WTC11 (cell line): ENCODE data around the gene YPEL1. TPM values are rescaled to one million over a fixed set of nuclear protein-coding genes. Genes with fewer than 3 reads are reported as not detected.

Experiments
- ATAC-seq: fragments of 200-7000 bp; cut with Tn5 transposase; 2 replicates; pipeline ENCODE4 v1.10.0; 2021; ENCODE audit warnings: mild to moderate bottlenecking, moderate library complexity
- CTCF ChIA-PET: fragments of 300-600 bp; sonication (Branson Sonifier 250); formaldehyde crosslinking; loops from one replicate; lab custom pipeline; 2021; ENCODE audit warnings: antibody characterized with exemption; lab: Charles Lee
- POLR2A ChIA-PET: fragments of 350-600 bp; sonication (Branson Sonifier 250); formaldehyde crosslinking; loops from one replicate; lab custom pipeline; 2021; ENCODE audit warnings: antibody characterized with exemption; lab: Charles Lee
- DNase-seq: peaks from one replicate; pipeline ENCODE4 v3.0.0; 2021; ENCODE audit warnings: low spot score
- H3K27ac Mint-ChIP-seq: 2 replicates; pipeline ENCODE4 v1.8.0; 2021; ENCODE audit warnings: mixed read lengths
- H3K27me3 Mint-ChIP-seq: 2 replicates; pipeline ENCODE4 v1.8.0; 2021; ENCODE audit warnings: low read depth, mild to moderate bottlenecking, moderate library complexity, mixed read lengths
- H3K36me3 Mint-ChIP-seq: 2 replicates; pipeline ENCODE4 v1.8.0; 2021; ENCODE audit warnings: mixed read lengths
- H3K4me1 Mint-ChIP-seq: 2 replicates; pipeline ENCODE4 v1.8.0; 2022; ENCODE audit warnings: mixed read lengths
- H3K4me3 Mint-ChIP-seq: 2 replicates; pipeline ENCODE4 v1.8.0; 2021; ENCODE audit warnings: mild to moderate bottlenecking, moderate library complexity, mixed read lengths
- H3K9me3 Mint-ChIP-seq: 2 replicates; pipeline ENCODE4 v1.8.0; 2021; ENCODE audit warnings: mixed read lengths
- CBFB ChIP-seq: sonication (generic); formaldehyde crosslinking; IDR thresholded peaks from 2 replicates; pipeline ENCODE4 v1.8.1; 2022; ENCODE audit warnings: mild to moderate bottlenecking, low read depth, missing genetic modification reagents
- EMX1 ChIP-seq: fragments of 250-450 bp; sonication (Bioruptor Pico); IDR thresholded peaks from 2 replicates; pipeline ENCODE4 v1.8.0; 2021; ENCODE audit warnings: mild to moderate bottlenecking
- FOXK1 ChIP-seq: sonication (generic); formaldehyde crosslinking; IDR thresholded peaks from 2 replicates; pipeline ENCODE4 v1.8.0; 2022; ENCODE audit warnings: mild to moderate bottlenecking, moderate library complexity, missing genetic modification reagents
- GTF2I ChIP-seq: fragments of 250-450 bp; sonication (Bioruptor Pico); conservative IDR thresholded peaks from 2 replicates; pipeline ENCODE4 v1.4.0; 2021; ENCODE audit warnings: mild to moderate bottlenecking
- HMGA2 ChIP-seq: fragments of 250-450 bp; sonication (Bioruptor Pico); IDR thresholded peaks from 2 replicates; pipeline ENCODE4 v1.4.0; 2021; ENCODE audit warnings: mild to moderate bottlenecking, moderate library complexity
- KAT7 ChIP-seq: sonication (generic); formaldehyde crosslinking; IDR thresholded peaks from 2 replicates; pipeline ENCODE4 v1.8.1; 2023; ENCODE audit warnings: missing genetic modification reagents, mild to moderate bottlenecking, borderline replicate concordance
- NFATC4 ChIP-seq: fragments of 250-450 bp; sonication (Bioruptor Pico); IDR thresholded peaks from 2 replicates; pipeline ENCODE4 v1.9.0; 2021; ENCODE audit warnings: mild to moderate bottlenecking
- NFYB ChIP-seq: sonication (generic); formaldehyde crosslinking; conservative IDR thresholded peaks from 2 replicates; pipeline ENCODE4 v1.8.0; 2022; ENCODE audit warnings: low read depth, missing genetic modification reagents
- OVOL2 ChIP-seq: fragments of 250-450 bp; sonication (Bioruptor Pico); IDR thresholded peaks from 2 replicates; pipeline ENCODE4 v1.9.0; 2021; ENCODE audit warnings: mild to moderate bottlenecking, borderline replicate concordance
- RELA ChIP-seq: sonication (generic); formaldehyde crosslinking; IDR thresholded peaks from 2 replicates; pipeline ENCODE4 v1.8.1; 2022; ENCODE audit warnings: missing genetic modification reagents, mild to moderate bottlenecking, borderline replicate concordance
- SP1 ChIP-seq: sonication (generic); formaldehyde crosslinking; conservative IDR thresholded peaks from 2 replicates; pipeline ENCODE4 v1.8.1; 2022; ENCODE audit warnings: missing genetic modification reagents
- ZNF138 ChIP-seq: sonication (generic); formaldehyde crosslinking; conservative IDR thresholded peaks from 2 replicates; pipeline ENCODE4 v1.8.1; 2022; ENCODE audit warnings: mild to moderate bottlenecking, moderate library complexity, missing genetic modification reagents
- ZNF317 ChIP-seq: sonication (generic); formaldehyde crosslinking; IDR thresholded peaks from 2 replicates; pipeline ENCODE4 v1.8.1; 2023; ENCODE audit warnings: low read depth, mild to moderate bottlenecking, moderate library complexity, missing genetic modification reagents, borderline replicate concordance
- total RNA-seq: library from RNA; stranded (reverse); gene quantifications from 3 replicates; pipeline ENCODE4 v1.2.3, GENCODE V29; 2021
- TF ChIP-seq, protein P1 (sequence below): fragments of 250-450 bp; sonication (Bioruptor Pico); IDR thresholded peaks from 2 replicates; pipeline ENCODE4 v1.9.0; 2021; ENCODE audit warnings: moderate library complexity, mild to moderate bottlenecking, inconsistent platforms, borderline replicate concordance
- TF ChIP-seq, protein P2 (sequence below): sonication (generic); formaldehyde crosslinking; IDR thresholded peaks from 2 replicates; pipeline ENCODE4 v1.8.1; 2022; ENCODE audit warnings: missing genetic modification reagents, borderline replicate concordance
- TF ChIP-seq, protein P3 (sequence below): fragments of 250-450 bp; sonication (Bioruptor Pico); IDR thresholded peaks from 2 replicates; pipeline ENCODE4 v1.9.0; 2021; ENCODE audit warnings: mild to moderate bottlenecking
- TF ChIP-seq, protein P4 (sequence below): sonication (generic); formaldehyde crosslinking; IDR thresholded peaks from 2 replicates; pipeline ENCODE4 v1.8.1; 2022; ENCODE audit warnings: mild to moderate bottlenecking, moderate library complexity, missing genetic modification reagents
- TF ChIP-seq, protein P5 (sequence below): sonication (generic); formaldehyde crosslinking; IDR thresholded peaks from 2 replicates; pipeline ENCODE4 v1.8.1; 2023; ENCODE audit warnings: mild to moderate bottlenecking, missing genetic modification reagents, borderline replicate concordance
- TF ChIP-seq, protein P6 (sequence below): sonication (generic); formaldehyde crosslinking; IDR thresholded peaks from 2 replicates; pipeline ENCODE4 v1.8.1; 2023; ENCODE audit warnings: mild to moderate bottlenecking, missing genetic modification reagents, moderate library complexity
- TF ChIP-seq, protein P7 (sequence below): sonication (generic); formaldehyde crosslinking; IDR thresholded peaks from 2 replicates; pipeline ENCODE4 v1.8.0; 2022; ENCODE audit warnings: mild to moderate bottlenecking, missing genetic modification reagents
- TF ChIP-seq, protein P8 (sequence below): fragments of 250-450 bp; sonication (Bioruptor Pico); IDR thresholded peaks from 2 replicates; pipeline ENCODE4 v1.9.0; 2021; ENCODE audit warnings: mild to moderate bottlenecking

Gene YPEL1
- total RNA-seq, 1 experiment from 2014 or later = 7.7 TPM

DNA sequence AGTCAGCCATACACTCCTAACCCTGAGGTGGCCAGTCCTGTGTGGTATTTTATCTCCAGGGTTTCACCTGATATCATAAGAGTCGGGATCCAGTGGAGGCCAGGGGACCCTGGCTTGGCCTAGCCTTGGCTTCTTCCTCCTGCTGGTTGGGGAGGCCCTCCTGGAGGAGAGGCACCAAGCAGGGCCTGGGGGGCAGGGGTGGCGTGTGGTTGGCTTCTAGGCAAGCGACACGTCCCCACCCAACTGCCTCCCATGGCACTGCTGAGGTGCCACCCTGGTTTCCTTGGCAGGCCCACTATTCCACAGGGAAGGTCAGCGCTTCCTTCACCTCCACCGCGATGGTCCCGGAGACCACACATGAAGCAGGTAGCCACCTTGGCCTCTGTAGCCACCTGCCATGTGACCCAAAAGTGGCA lies 49.4 kb downstream of the YPEL1 start (continued):
- TF ChIP-seq NFYB (CRISPR knock-in tag) (no peak), FOXK1 (no peak)
- TF ChIP-seq, protein P1, sequence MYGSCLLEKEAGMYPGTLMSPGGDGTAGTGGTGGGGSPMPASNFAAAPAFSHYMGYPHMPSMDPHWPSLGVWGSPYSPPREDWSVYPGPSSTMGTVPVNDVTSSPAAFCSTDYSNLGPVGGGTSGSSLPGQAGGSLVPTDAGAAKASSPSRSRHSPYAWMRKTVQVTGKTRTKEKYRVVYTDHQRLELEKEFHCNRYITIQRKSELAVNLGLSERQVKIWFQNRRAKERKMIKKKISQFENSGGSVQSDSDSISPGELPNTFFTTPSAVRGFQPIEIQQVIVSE (CRISPR knock-in tag) = no peak

DNA sequence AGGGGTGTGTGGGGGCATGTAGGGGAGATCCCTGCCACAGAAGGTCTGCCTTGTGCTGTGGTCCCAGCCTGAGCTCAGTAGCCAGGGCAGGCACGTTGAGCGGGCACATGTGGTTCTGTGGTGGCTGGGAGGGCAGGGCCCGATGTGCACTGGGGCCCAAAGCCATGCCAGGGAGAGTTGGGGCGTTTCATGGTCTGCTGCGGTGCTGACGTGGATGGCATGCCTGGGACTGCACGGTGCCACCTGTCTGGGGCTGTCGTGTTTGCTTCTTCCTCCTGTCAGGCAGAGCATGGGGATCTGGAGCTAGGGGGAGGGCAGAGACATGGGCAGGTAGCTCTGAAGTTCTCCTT lies 50.5 kb downstream of the YPEL1 start:
- DNase-seq = no peak
- ATAC-seq = no peak
- CTCF ChIA-PET = interaction anchor here (0.8 kb wide), 1 partner anchor 42 kb away, joined by 3 read pairs; the partner anchor contains the start of gene SDF2L1
- Mint-ChIP-seq H3K4me1 (no peaks in the 10 kb centered on the region), H3K27me3 (no peaks in the 10 kb centered on the region), H3K9me3 (no peaks in the 10 kb centered on the region), H3K27ac (no peak overlapping the region), H3K36me3 (peaks cover 24% of the 10 kb centered on the region; the same call in 1 of the 2 replicates), H3K4me3 (no peak overlapping the region)
- TF ChIP-seq KAT7 (no peak), NFATC4 (CRISPR knock-in tag) (no peak), RELA (CRISPR knock-in tag) (no peak), SP1 (no peak), EMX1 (no peak), OVOL2 (CRISPR knock-in tag) (no peak), HMGA2 (no peak)
- TF ChIP-seq, protein P2, sequence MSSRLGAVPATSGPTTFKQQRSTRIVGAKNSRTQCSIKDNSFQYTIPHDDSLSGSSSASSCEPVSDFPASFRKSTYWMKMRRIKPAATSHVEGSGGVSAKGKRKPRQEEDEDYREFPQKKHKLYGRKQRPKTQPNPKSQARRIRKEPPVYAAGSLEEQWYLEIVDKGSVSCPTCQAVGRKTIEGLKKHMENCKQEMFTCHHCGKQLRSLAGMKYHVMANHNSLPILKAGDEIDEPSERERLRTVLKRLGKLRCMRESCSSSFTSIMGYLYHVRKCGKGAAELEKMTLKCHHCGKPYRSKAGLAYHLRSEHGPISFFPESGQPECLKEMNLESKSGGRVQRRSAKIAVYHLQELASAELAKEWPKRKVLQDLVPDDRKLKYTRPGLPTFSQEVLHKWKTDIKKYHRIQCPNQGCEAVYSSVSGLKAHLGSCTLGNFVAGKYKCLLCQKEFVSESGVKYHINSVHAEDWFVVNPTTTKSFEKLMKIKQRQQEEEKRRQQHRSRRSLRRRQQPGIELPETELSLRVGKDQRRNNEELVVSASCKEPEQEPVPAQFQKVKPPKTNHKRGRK (CRISPR knock-in tag) = no peak
- TF ChIP-seq, protein P3, sequence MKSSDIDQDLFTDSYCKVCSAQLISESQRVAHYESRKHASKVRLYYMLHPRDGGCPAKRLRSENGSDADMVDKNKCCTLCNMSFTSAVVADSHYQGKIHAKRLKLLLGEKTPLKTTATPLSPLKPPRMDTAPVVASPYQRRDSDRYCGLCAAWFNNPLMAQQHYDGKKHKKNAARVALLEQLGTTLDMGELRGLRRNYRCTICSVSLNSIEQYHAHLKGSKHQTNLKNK (CRISPR knock-in tag) = no peak
- TF ChIP-seq, protein P4, sequence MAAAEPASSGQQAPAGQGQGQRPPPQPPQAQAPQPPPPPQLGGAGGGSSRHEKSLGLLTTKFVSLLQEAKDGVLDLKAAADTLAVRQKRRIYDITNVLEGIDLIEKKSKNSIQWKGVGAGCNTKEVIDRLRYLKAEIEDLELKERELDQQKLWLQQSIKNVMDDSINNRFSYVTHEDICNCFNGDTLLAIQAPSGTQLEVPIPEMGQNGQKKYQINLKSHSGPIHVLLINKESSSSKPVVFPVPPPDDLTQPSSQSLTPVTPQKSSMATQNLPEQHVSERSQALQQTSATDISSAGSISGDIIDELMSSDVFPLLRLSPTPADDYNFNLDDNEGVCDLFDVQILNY (CRISPR knock-in tag) = no peak
- TF ChIP-seq, protein P5, sequence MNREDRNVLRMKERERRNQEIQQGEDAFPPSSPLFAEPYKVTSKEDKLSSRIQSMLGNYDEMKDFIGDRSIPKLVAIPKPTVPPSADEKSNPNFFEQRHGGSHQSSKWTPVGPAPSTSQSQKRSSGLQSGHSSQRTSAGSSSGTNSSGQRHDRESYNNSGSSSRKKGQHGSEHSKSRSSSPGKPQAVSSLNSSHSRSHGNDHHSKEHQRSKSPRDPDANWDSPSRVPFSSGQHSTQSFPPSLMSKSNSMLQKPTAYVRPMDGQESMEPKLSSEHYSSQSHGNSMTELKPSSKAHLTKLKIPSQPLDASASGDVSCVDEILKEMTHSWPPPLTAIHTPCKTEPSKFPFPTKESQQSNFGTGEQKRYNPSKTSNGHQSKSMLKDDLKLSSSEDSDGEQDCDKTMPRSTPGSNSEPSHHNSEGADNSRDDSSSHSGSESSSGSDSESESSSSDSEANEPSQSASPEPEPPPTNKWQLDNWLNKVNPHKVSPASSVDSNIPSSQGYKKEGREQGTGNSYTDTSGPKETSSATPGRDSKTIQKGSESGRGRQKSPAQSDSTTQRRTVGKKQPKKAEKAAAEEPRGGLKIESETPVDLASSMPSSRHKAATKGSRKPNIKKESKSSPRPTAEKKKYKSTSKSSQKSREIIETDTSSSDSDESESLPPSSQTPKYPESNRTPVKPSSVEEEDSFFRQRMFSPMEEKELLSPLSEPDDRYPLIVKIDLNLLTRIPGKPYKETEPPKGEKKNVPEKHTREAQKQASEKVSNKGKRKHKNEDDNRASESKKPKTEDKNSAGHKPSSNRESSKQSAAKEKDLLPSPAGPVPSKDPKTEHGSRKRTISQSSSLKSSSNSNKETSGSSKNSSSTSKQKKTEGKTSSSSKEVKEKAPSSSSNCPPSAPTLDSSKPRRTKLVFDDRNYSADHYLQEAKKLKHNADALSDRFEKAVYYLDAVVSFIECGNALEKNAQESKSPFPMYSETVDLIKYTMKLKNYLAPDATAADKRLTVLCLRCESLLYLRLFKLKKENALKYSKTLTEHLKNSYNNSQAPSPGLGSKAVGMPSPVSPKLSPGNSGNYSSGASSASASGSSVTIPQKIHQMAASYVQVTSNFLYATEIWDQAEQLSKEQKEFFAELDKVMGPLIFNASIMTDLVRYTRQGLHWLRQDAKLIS = no peak
- TF ChIP-seq, protein P6, sequence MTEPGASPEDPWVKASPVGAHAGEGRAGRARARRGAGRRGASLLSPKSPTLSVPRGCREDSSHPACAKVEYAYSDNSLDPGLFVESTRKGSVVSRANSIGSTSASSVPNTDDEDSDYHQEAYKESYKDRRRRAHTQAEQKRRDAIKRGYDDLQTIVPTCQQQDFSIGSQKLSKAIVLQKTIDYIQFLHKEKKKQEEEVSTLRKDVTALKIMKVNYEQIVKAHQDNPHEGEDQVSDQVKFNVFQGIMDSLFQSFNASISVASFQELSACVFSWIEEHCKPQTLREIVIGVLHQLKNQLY = no peak
- POLR2A ChIA-PET = no interaction called here

DNA sequence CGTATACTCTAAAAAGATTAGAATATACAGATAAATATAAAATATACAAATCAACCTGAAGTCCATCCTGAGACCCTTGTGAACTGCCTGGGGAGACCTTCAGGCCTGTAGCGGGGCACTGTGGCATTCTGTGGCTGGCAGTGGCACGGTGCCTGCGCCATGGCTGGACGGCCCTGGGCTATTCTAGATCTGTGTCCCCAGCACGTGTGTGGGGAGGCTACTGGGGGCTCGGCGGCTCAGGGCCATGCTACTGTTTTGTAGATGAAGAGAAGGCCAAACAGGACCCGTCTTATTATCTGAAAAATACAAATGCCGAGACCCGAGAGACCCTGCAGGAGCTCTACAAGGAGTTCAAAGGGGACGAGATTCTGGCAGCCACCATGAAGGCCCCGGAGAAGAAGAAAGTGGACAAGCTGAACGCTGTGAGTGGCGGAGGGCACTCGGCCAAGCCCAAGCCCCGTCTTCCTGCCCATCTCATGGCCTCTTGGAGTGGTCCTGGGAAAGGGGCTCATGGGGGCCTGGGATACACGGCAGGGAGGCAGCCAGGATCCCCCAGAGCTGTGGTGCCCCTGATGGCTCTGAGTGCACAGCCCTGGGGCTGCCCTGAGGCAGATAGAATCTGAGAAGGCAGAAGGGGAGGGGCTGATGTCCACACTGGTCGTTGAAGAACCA lies 51.0 kb downstream of the YPEL1 start:
- DNase-seq (no peak), ATAC-seq (no peak)
- POLR2A ChIA-PET = no interaction called here
- Mint-ChIP-seq H3K27me3 (no peaks in the 10 kb centered on the region), H3K4me3 (no peak overlapping the region), H3K4me1 (no peaks in the 10 kb centered on the region), H3K9me3 (no peaks in the 10 kb centered on the region), H3K36me3 (peaks cover 21% of the 10 kb centered on the region; the same call in 1 of the 2 replicates), H3K27ac (no peak overlapping the region)
- CTCF ChIA-PET = interaction anchor here (0.8 to 1.1 kb wide), 2 partner anchors 42 to 263 kb away, joined by 3 to 4 read pairs; partner anchors contain the start of gene SDF2L1
- TF ChIP-seq, protein P7, sequence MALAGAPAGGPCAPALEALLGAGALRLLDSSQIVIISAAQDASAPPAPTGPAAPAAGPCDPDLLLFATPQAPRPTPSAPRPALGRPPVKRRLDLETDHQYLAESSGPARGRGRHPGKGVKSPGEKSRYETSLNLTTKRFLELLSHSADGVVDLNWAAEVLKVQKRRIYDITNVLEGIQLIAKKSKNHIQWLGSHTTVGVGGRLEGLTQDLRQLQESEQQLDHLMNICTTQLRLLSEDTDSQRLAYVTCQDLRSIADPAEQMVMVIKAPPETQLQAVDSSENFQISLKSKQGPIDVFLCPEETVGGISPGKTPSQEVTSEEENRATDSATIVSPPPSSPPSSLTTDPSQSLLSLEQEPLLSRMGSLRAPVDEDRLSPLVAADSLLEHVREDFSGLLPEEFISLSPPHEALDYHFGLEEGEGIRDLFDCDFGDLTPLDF (CRISPR knock-in tag) = no peak
- TF ChIP-seq RELA (CRISPR knock-in tag) (no peak), ZNF138 (CRISPR knock-in tag) (no peak), GTF2I (CRISPR knock-in tag) (no peak), CBFB (CRISPR knock-in tag) (no peak), ZNF317 (CRISPR knock-in tag) (no peak)
- TF ChIP-seq, protein P8, sequence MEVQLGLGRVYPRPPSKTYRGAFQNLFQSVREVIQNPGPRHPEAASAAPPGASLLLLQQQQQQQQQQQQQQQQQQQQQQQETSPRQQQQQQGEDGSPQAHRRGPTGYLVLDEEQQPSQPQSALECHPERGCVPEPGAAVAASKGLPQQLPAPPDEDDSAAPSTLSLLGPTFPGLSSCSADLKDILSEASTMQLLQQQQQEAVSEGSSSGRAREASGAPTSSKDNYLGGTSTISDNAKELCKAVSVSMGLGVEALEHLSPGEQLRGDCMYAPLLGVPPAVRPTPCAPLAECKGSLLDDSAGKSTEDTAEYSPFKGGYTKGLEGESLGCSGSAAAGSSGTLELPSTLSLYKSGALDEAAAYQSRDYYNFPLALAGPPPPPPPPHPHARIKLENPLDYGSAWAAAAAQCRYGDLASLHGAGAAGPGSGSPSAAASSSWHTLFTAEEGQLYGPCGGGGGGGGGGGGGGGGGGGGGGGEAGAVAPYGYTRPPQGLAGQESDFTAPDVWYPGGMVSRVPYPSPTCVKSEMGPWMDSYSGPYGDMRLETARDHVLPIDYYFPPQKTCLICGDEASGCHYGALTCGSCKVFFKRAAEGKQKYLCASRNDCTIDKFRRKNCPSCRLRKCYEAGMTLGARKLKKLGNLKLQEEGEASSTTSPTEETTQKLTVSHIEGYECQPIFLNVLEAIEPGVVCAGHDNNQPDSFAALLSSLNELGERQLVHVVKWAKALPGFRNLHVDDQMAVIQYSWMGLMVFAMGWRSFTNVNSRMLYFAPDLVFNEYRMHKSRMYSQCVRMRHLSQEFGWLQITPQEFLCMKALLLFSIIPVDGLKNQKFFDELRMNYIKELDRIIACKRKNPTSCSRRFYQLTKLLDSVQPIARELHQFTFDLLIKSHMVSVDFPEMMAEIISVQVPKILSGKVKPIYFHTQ (CRISPR knock-in tag) = no peak
